ENCODE data around the gene FBXL19.

GRCh38 chr16:30951193-30951592 lies 27.8 kb downstream of the FBXL19 start:
- TF ChIP-seq CTCF (optimal IDR thresholded peaks at IDR 0.05 in 1 of 3, IDR thresholded peaks at IDR 0.05 in 1 of 3, conservative IDR thresholded peaks at IDR 0.05 in 1 of 3; ENCODE audit: extremely low read depth in 1 of 3, insufficient read depth in 2 of 3, low read length in 3 of 3) (no peak), EZH2 (IDR thresholded peaks at IDR 0.05; ENCODE audit: low read length) (no peak)
